NCI-H345 (cell line): ENCODE data around the gene NTM.
"Not testable (repeated sequence)": the region's sequence is repeated elsewhere in the genome, so short reads cannot be mapped to it uniquely, and the experiment has no call there.

Experiments
- DNase-seq: peaks from one replicate; lab custom pipeline; 2025; lab: John Stamatoyannopoulos, UW

NTM gene

GRCh38 chr11:132357811-132358572, 987.6 kb downstream of the NTM start:
- DNase-seq, result no peak

DNA sequence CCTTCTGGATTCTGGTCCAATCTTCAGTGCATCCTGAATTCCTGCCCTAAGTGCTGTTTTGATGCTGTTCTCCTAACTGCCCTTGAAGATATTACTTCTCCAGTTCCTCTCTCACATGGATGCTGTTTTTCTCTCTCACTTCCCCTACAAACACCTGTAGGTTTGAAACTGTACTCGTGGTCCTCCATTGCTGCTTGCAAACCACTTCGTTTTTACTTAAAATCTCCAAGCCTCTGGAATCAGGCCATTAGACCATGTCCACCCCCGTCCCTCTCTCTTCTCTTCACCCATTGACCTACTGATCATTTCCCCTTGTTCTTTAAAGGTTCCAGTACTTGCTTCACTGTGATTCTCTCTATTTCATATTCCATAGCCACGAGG, 988.1 kb downstream of the NTM start:
- DNase-seq, result no peak

DNA sequence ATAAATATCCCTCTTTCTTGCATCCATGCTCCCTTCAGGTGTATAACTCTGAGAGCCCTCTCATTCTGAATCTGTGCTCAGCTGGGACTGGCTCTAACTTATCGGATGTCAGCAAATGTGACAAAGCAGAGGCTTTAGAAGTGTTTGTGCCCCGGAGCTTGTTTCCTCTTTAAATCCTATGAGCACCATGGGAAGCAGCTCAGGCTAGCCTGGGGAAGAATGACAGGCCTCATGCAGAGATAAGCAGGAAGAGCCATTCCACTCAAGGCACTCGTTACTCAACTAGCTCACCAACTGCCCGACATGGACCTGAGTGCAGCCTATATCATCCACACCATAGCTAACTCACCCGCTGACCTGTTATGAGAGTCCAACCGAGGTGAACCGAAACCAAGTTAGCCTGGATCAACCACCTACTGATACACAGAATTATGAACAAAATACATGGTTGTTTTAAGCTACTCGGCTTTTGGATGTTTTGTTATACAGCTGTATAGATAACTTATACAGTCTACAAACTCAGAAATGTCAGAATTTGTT, 990.7 kb downstream of the NTM start:
- DNase-seq, result peak; percentile 44

DNA sequence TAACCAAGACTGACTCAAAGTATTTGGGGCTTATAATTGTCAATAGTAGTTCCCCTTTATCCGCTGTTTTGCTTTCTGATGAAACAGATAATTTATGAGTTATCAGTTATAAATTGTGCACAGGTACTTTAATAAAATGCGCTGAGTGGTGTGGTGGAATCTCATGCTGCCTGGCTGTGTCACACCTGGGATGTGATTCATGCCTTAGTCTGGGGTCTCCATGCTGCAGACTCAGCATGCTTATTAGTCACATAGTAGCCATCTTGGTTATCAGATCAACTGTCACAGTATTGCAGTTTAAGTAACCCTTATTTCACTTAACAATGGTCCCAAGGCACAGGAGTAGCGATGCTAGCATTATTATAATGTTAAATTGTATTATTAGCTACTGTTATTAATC, 995.2 kb downstream of the NTM start:
- no peak for DNase-seq

- DNase-seq, result no peak
Observed at GRCh38 chr11:132367293-132367692, 996.9 kb downstream of the NTM start.

DNA sequence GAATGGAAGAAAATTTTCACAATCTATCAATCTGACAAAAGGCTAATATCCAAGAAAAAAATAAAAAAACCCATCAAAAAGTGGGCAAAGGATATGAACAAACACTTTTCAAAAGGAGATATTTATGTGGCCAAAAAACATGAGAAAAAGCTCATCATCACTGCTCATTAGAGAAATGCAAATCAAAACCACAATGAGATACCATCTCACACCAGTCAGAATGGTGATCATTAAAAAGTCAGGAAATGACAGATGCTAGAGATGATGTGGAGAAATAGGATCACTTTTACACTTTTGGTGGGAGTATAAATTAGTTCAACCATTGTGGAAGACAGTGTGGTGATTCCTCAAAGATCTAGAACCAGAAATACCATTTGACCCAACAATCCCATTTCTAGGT, 999.7 kb downstream of the NTM start:
- not testable (repeated sequence) for DNase-seq

GRCh38 chr11:132373405-132374143, 1003.2 kb downstream of the NTM start:
- DNase-seq, result no peak

GRCh38 chr11:132379540-132379939, 1009.1 kb downstream of the NTM start:
- DNase-seq, result no peak
